Breast epithelium (tissue), 3 donors: ENCODE data around the gene TMX3.

Source experiments
- POLR2A ChIP-seq: fragments of 450-650 bp; IDR thresholded peaks from one replicate; pipeline ENCODE4 v1.6.1; 2016; ENCODE audit warnings: antibody characterized with exemption, mild to moderate bottlenecking, moderate library complexity
- POLR2AphosphoS5 ChIP-seq, 3 donors: sonication (generic); formaldehyde crosslinking; IDR thresholded peaks; one replicate each; pipeline ENCODE4 v1.6.1; 2017; ENCODE audit warnings: antibody characterized with exemption in 3 of 3

- no peak for TF ChIP-seq POLR2A
- TF ChIP-seq POLR2AphosphoS5 (IDR thresholded peaks at IDR 0.05), result no peak
These were observed 7.3 kb downstream of the TMX3 start for GRCh38 chr18:68707646-68708045.
